Thoracic aorta (tissue), 2 donors: Measurements from ENCODE around the gene BLOC1S1. TPM values are rescaled to one million over a fixed set of nuclear protein-coding genes. Genes with fewer than 3 reads are reported as not detected.

ENCODE experiments used
- ATAC-seq: fragments of 150-250 bp; one replicate; pipeline ENCODE4 v1.8.0; 2017; ENCODE audit warnings: low read depth; ENCODE audit not compliant: insufficient number of reproducible peaks, low FRiP score
- DNase-seq: peaks from one replicate; pipeline ENCODE4 v3.0.0-alpha.2; 2020; ENCODE audit warnings: low spot score
- H3K27ac ChIP-seq, 2 donors: fragments of 200-600 bp; sonication (generic); 1 replicate in 1 of 2; 2 replicates in 1 of 2; pipeline ENCODE4 v1.5.1; 2016; ENCODE audit warnings: mild to moderate bottlenecking in 2 of 2, moderate library complexity in 2 of 2
- H3K27me3 ChIP-seq: fragments of 200-600 bp; sonication (generic); replicated peaks from 2 replicates; pipeline ENCODE4 v1.6.0; 2016; ENCODE audit warnings: mild to moderate bottlenecking; ENCODE audit not compliant: insufficient read depth
- H3K36me3 ChIP-seq: fragments of 200-600 bp; sonication (generic); one replicate; pipeline ENCODE4 v1.5.1; 2016
- H3K4me1 ChIP-seq, 2 donors: fragments of 200-600 bp; sonication (generic); 1 replicate in 1 of 2; 2 replicates in 1 of 2; pipeline versions ENCODE4 v1.5.1 to v1.6.0; 2016; ENCODE audit warnings: low read depth in 2 of 2, mild to moderate bottlenecking in 1 of 2; ENCODE audit not compliant: control insufficient read depth in 1 of 2
- H3K4me3 ChIP-seq: fragments of 200-600 bp; sonication (generic); 2 replicates; pipeline ENCODE4 v1.5.1; 2016; ENCODE audit warnings: mild to moderate bottlenecking
- H3K9me3 ChIP-seq: fragments of 200-600 bp; sonication (generic); 2 replicates; pipeline ENCODE4 v1.5.1; 2016
- total RNA-seq, 2 donors: library from RNA; depleted of rRNA; stranded (reverse); fragments of >200 nt; gene quantifications; one replicate each; pipeline versions ENCODE4 v1.1.0 to v1.2.3, GENCODE V29; 2016
- TF ChIP-seq, protein P1 (sequence below): fragments of 200-600 bp; sonication (generic); IDR thresholded peaks from one replicate; pipeline ENCODE4 v1.5.1; 2019; ENCODE audit warnings: antibody characterized with exemption

The BLOC1S1 gene
- total RNA-seq, 2 donors from 2014 or later = 113 to 117 TPM

DNA sequence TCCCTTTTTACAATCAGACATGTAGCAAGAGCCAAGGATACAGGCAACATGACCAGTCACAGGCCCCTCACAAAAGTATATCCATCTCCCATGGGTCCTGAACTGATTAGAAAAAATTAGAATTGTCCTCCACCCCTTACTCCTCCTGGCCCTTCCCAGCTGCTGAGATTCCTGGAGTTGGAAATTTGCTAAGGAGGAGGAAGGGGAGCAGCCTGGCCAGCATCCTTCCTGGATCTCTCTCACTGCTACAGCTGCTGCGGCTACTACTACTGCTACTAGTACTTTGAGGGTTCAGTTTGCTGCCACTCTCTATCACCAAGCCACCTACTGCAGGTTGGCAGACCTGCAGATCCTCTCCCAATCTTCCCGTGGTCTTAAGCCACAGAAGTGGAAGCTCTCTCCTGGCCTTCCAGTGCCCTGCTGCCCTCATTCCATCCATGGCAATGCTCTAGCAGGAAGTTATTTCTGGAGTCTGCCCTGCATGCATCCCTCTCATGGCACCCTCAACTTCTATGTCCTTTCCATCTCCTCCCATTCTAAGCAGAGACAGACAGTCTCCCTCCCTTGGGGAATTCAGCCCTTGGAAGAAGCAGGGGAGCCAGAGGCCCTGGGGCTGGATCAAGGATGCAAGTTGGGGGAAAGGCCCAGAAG is 9.2 kb upstream of the BLOC1S1 start:
- DNase-seq (no peak), ATAC-seq (no peak)
- peaks cover 19 to 56% of the 10 kb centered on the region in 2 donors for H3K4me1 ChIP-seq
- TF ChIP-seq, protein P1, sequence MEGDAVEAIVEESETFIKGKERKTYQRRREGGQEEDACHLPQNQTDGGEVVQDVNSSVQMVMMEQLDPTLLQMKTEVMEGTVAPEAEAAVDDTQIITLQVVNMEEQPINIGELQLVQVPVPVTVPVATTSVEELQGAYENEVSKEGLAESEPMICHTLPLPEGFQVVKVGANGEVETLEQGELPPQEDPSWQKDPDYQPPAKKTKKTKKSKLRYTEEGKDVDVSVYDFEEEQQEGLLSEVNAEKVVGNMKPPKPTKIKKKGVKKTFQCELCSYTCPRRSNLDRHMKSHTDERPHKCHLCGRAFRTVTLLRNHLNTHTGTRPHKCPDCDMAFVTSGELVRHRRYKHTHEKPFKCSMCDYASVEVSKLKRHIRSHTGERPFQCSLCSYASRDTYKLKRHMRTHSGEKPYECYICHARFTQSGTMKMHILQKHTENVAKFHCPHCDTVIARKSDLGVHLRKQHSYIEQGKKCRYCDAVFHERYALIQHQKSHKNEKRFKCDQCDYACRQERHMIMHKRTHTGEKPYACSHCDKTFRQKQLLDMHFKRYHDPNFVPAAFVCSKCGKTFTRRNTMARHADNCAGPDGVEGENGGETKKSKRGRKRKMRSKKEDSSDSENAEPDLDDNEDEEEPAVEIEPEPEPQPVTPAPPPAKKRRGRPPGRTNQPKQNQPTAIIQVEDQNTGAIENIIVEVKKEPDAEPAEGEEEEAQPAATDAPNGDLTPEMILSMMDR = no peak
- H3K9me3 ChIP-seq = no peaks in the 10 kb centered on the region
- peak overlapping the region; percentile 90 to 92 for H3K27ac ChIP-seq
- H3K27me3 ChIP-seq = no peaks in the 10 kb centered on the region
- peak overlapping the region; percentile 90 for H3K4me3 ChIP-seq
- H3K36me3 ChIP-seq = no peaks in the 10 kb centered on the region

DNA sequence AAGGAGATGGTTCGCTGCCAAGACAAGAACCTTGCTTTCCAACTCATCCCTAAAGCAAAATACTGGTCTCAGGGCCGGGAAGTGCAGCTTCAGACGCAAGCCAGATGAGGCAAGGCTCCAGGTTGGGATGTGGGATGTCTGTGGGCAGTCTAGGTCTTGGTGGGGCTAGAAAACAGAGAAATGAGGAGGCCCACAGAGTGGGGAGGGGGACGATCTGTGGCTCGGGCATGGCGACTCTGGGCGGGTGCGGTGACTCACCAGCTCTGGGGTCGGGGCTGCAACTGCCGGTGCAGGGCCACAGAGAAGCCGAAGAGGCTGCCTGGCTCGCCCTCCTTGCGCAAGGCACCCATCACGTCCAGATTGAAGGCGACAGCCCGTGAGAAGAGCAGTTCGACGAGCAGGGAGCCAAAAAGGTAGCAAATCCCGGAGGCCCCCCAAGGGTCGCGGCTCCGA is 8.6 kb upstream of the BLOC1S1 start:
- TF ChIP-seq, protein P1 = no peak
- Histone ChIP-seq H3K4me3 (peak overlapping the region; percentile 90), H3K27ac (peak overlapping the region; percentile 90 to 92), H3K9me3 (no peaks in the 10 kb centered on the region), H3K4me1 (peaks cover 24 to 56% of the 10 kb centered on the region in 2 donors), H3K36me3 (no peaks in the 10 kb centered on the region), H3K27me3 (no peaks in the 10 kb centered on the region)
- DNase-seq (no peak), ATAC-seq (no peak)

DNA sequence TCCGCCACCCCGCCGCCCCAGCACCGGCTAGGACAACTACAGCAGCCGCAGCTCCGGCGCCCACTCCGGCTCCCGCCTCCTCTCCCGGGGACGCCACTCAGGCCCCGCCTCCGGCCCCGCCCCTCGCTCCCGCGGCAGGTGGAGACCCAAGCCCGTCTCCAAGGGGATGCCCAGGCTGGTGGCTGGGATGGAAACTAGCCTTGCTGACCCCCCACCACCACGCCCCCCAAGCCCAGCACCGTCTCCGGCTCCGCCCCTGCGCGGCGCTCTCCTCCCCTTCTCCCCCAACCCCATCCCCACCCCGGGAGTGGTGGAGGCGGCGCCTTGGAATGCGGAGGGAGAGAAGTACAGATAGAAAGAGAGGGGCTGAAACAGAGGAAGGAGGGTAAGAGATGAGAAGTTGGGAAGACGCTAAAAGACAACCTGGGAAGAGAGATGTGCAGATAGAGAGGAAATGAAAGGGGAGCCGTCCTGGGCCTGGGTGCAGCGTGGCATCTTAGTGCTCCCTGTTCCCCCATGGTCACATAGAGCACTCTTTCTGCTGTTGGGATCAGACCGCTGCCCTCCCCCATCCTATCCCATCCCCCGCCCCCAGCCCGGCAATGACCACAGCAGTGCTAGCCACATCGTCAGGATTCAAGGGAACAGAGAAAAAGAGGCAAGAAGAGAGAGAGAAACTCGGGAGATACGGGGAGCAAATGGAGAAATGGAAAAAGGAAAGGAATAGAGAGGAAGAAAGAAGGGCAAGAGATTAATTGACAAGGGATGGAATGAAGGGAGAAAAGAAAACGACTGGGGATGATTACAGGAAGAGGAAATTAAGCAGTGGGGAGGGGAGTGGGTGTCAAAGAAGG is 7.8 kb upstream of the BLOC1S1 start, which contains the start of gene ITGA7:
TSS of gene ITGA7 (minus strand) at position 64 of the 854 bp plus-strand sequence. CDS start 222 bp downstream, outside the sequence.
- H3K36me3 ChIP-seq = no peaks in the 10 kb centered on the region
- ATAC-seq (peak; percentile 16), DNase-seq (no peak)
- H3K9me3 ChIP-seq = no peaks in the 10 kb centered on the region
- H3K27me3 ChIP-seq = no peaks in the 10 kb centered on the region
- TF ChIP-seq, protein P1 = no peak
- H3K27ac ChIP-seq = peak within 1 kb of the TSS; percentile 90 to 92
- peaks cover 32 to 56% of the 10 kb centered on the region in 2 donors for H3K4me1 ChIP-seq
- peak within 1 kb of the TSS; percentile 90 for H3K4me3 ChIP-seq

DNA sequence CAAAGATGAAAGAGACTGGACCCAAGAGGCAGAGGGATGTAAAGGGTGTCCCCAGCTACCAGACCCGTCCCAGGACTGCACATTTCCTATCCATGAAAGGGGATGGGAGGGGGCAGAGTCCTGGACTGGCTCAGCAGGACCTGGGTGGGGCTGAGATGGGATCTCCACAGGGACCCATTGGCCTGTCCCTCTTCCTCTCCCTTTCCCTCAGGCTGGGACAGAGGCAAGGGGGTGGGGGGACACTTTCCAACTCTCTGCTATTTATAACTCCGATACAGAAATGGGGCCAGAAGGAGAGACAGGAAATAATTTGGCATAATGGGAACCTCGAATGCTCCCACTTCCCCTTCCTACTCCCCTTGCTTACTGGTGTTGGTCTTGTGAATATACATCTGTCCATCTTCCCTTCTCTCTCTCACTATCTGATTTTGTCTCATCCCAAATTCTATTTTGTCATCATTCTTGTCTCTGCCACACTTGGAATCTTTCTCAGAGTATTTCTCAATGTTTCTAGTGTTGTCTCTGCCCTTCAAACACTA is 7.1 kb upstream of the BLOC1S1 start:
- Histone ChIP-seq H3K36me3 (no peaks in the 10 kb centered on the region), H3K4me3 (peak overlapping the region; percentile 90), H3K4me1 (peaks cover 35 to 56% of the 10 kb centered on the region in 2 donors), H3K27ac (peak overlapping the region; percentile 90 to 92), H3K27me3 (no peaks in the 10 kb centered on the region), H3K9me3 (no peaks in the 10 kb centered on the region)
- DNase-seq = no peak
- TF ChIP-seq, protein P1 = no peak
- ATAC-seq = no peak
